GM18870 (cell line): ENCODE data around the gene PCCA.

Source experiments
- ATAC-seq: cut with Tn5 transposase; IDR thresholded peaks from one replicate; pipeline ENCODE4 v1.9.1; 2021; ENCODE audit warnings: moderate library complexity; ENCODE audit not compliant: unreplicated experiment

Gene PCCA

GRCh38 chr13:100395698-100396373, 306.9 kb downstream of the PCCA start:
- no peak for ATAC-seq

GRCh38 chr13:100396776-100397175, 307.9 kb downstream of the PCCA start:
- no peak for ATAC-seq

- no peak for ATAC-seq
Observed at GRCh38 chr13:100397627-100398026, 308.7 kb downstream of the PCCA start.

- ATAC-seq: no peak
Observed at GRCh38 chr13:100398360-100398759, 309.5 kb downstream of the PCCA start.

GRCh38 chr13:100399455-100399854, 310.6 kb downstream of the PCCA start:
- ATAC-seq: no peak

GRCh38 chr13:100403675-100404074, 314.8 kb downstream of the PCCA start:
- ATAC-seq: no peak

GRCh38 chr13:100409132-100409531, 320.2 kb downstream of the PCCA start:
- no peak for ATAC-seq

GRCh38 chr13:100423375-100423774, 334.5 kb downstream of the PCCA start:
- no peak for ATAC-seq

- no peak for ATAC-seq
Observed at GRCh38 chr13:100428986-100429385, 340.1 kb downstream of the PCCA start.

GRCh38 chr13:100432611-100433010, 343.7 kb downstream of the PCCA start:
- ATAC-seq: no peak

- no peak for ATAC-seq
Observed at GRCh38 chr13:100433475-100433874, 344.6 kb downstream of the PCCA start.

- peak; percentile 97 for ATAC-seq
Observed at GRCh38 chr13:100434010-100434763, 345.3 kb downstream of the PCCA start.

- no peak for ATAC-seq
Observed at GRCh38 chr13:100436099-100436498, 347.2 kb downstream of the PCCA start.

GRCh38 chr13:100438059-100438788, 349.3 kb downstream of the PCCA start:
- ATAC-seq: no peak

GRCh38 chr13:100439247-100439970, 350.5 kb downstream of the PCCA start:
- ATAC-seq: no peak

- ATAC-seq: no peak
Observed at GRCh38 chr13:100440751-100441425, 352.0 kb downstream of the PCCA start.

GRCh38 chr13:100442095-100442832, 353.4 kb downstream of the PCCA start:
- no peak for ATAC-seq

GRCh38 chr13:100443278-100443997, 354.5 kb downstream of the PCCA start:
- no peak for ATAC-seq

- ATAC-seq: no peak
Observed at GRCh38 chr13:100443998-100444328, 355.1 kb downstream of the PCCA start.
